Endothelial cell of umbilical vein (primary cell): ENCODE data around the gene TNS1. TPM values are rescaled to one million over a fixed set of nuclear protein-coding genes. Genes with fewer than 3 reads are reported as not detected.

Experiments used
- Bru-seq: library from RNA; stranded (reverse); fragments of 400-500 nt; gene quantifications from one replicate; lab custom pipeline; 2021; lab: Mats Ljungman, UMichigan
- BruChase-seq, 2 experiments: library from RNA; stranded (reverse); fragments of 400-500 nt; gene quantifications; one replicate each; lab custom pipeline; 2021; lab: Mats Ljungman, UMichigan
- BruUV-seq: library from RNA; stranded (reverse); fragments of 400-500 nt; replicated peaks from 2 replicates; lab custom pipeline; 2021; lab: Mats Ljungman, UMichigan
- CTCF ChIA-PET: fragments of 300-600, 350-600 bp; sonication (Branson Sonifier 250); formaldehyde crosslinking; loops from one replicate; lab custom pipeline; 2021; ENCODE audit warnings: antibody characterized with exemption, inconsistent platforms; lab: Charles Lee
- POLR2A ChIA-PET: fragments of 300-600, 350-600 bp; sonication (Branson Sonifier 250); formaldehyde crosslinking; loops from one replicate; lab custom pipeline; 2021; ENCODE audit warnings: antibody characterized with exemption, inconsistent platforms; lab: Charles Lee
- DNase-seq: peaks from one replicate; pipeline ENCODE4 v3.0.0-alpha.2; 2011; ENCODE audit warnings: low read depth, low spot score
- FAIRE-seq: peaks from 2 replicates; lab custom pipeline; 2011; peaks lifted over from hg19 to GRCh38; lab: Jason Lieb, UNC
- H2AFZ ChIP-seq: 2 replicates; pipeline ENCODE4 v1.6.0; 2012; ENCODE audit warnings: low read depth, low read length, control low read depth, inconsistent platforms
- H3K27ac ChIP-seq: 2 replicates; pipeline ENCODE4 v1.5.1; 2011; ENCODE audit warnings: low read depth, mild to moderate bottlenecking, control low read depth, low read length, moderate library complexity; ENCODE audit not compliant: insufficient read depth
- H3K27me3 ChIP-seq, 2 experiments: 2 replicates each; pipeline versions ENCODE4 v1.6.0 to v1.6.1; 2011; ENCODE audit warnings: low read length in 2 of 2, mixed read lengths in 1 of 2; ENCODE audit not compliant: control insufficient read depth in 2 of 2, insufficient read depth in 2 of 2
- H3K36me3 ChIP-seq, 2 experiments: 2 replicates in 1 of 2; 3 replicates in 1 of 2; pipeline ENCODE4 v1.5.1; 2011; ENCODE audit warnings: low read length in 2 of 2, mild to moderate bottlenecking in 1 of 2, moderate library complexity in 1 of 2; ENCODE audit not compliant: control insufficient read depth in 2 of 2, insufficient read depth in 2 of 2; ENCODE audit errors: extremely low read depth in 1 of 2
- H3K4me1 ChIP-seq: 3 replicates; pipeline ENCODE4 v1.5.1; 2011; ENCODE audit warnings: mild to moderate bottlenecking, low read length; ENCODE audit not compliant: control insufficient read depth, insufficient read depth; ENCODE audit errors: extremely low read depth
- H3K4me2 ChIP-seq: 2 replicates; pipeline ENCODE4 v1.6.1; 2011; ENCODE audit warnings: low read length, control low read depth, mixed read lengths; ENCODE audit not compliant: insufficient read depth
- H3K4me3 ChIP-seq, 3 experiments: fragments of 200-600 bp in 1 of 3; sonication (generic), shearing (Covaris generic) in 1 of 3; replicated peaks in 1 of 3; 2 replicates each; pipeline ENCODE4 v1.5.1; 2011 to 2016; ENCODE audit warnings: control low read depth in 3 of 3, low read length in 3 of 3, mild to moderate bottlenecking in 2 of 3, inconsistent platforms in 1 of 3, low read depth in 1 of 3, moderate library complexity in 1 of 3; ENCODE audit not compliant: insufficient read depth in 1 of 3
- H3K79me2 ChIP-seq: 2 replicates; pipeline ENCODE4 v1.6.0; 2012; ENCODE audit warnings: low read length, inconsistent platforms; ENCODE audit not compliant: control insufficient read depth, insufficient read depth
- H3K9ac ChIP-seq: replicated peaks from 2 replicates; pipeline ENCODE3; 2011; ENCODE audit warnings: low read length, control low read depth; ENCODE audit not compliant: insufficient read depth; ENCODE audit errors: extremely low read depth
- H3K9me1 ChIP-seq: replicated peaks from 3 replicates; pipeline ENCODE4 v1.6.0; 2011; ENCODE audit warnings: mild to moderate bottlenecking, low read length; ENCODE audit not compliant: control insufficient read depth, insufficient read depth; ENCODE audit errors: extremely low read depth
- H3K9me3 ChIP-seq: replicated peaks from 2 replicates; pipeline ENCODE4 v1.5.1; 2012; ENCODE audit warnings: low read length, inconsistent platforms; ENCODE audit not compliant: control insufficient read depth, insufficient read depth
- H4K20me1 ChIP-seq: replicated peaks from 2 replicates; pipeline ENCODE3; 2011; ENCODE audit warnings: mild to moderate bottlenecking, low read length; ENCODE audit not compliant: control insufficient read depth, insufficient read depth; ENCODE audit errors: extremely low read depth
- EZH2 ChIP-seq: IDR thresholded peaks from 2 replicates; pipeline ENCODE4 v1.6.1; 2012; ENCODE audit warnings: borderline replicate concordance, low read depth, mild to moderate bottlenecking, moderate library complexity, low read length, inconsistent platforms; ENCODE audit not compliant: severe bottlenecking
- FOS ChIP-seq: IDR thresholded peaks from 2 replicates; pipeline ENCODE4 v1.6.1; 2011; ENCODE audit warnings: mild to moderate bottlenecking, low read length, moderate library complexity, borderline replicate concordance; ENCODE audit not compliant: insufficient read depth
- GATA2 ChIP-seq: IDR thresholded peaks from 2 replicates; pipeline ENCODE4 v1.7.0; 2011; ENCODE audit warnings: low read depth, mild to moderate bottlenecking, moderate library complexity, mixed read lengths, low read length; ENCODE audit not compliant: insufficient read length, insufficient read depth
- JUN ChIP-seq: IDR thresholded peaks from 2 replicates; pipeline ENCODE4 v1.6.1; 2011; ENCODE audit warnings: borderline replicate concordance, low read depth; ENCODE audit not compliant: insufficient read length, insufficient read depth
- MAX ChIP-seq: IDR thresholded peaks from 2 replicates; pipeline ENCODE4 v1.6.1; 2011; ENCODE audit not compliant: insufficient read depth, insufficient read length
- MYC ChIP-seq: IDR thresholded peaks from one replicate; pipeline ENCODE4 v1.6.1; 2011; ENCODE audit warnings: mild to moderate bottlenecking, low read depth, low read length
- POLR2A ChIP-seq: IDR thresholded peaks from 2 replicates; pipeline ENCODE4 v1.6.1; 2012; ENCODE audit warnings: low read depth, mild to moderate bottlenecking, control low read depth, low read length
- POLR2AphosphoS5 ChIP-seq: IDR thresholded peaks from 2 replicates; pipeline ENCODE4 v1.6.1; 2012; ENCODE audit warnings: low read depth, mild to moderate bottlenecking, control low read depth, low read length, moderate library complexity; ENCODE audit not compliant: insufficient read depth
- dilution Hi-C: fragments of 300-500 bp; cut with MboI; formaldehyde crosslinking; loops from one replicate; pipeline ENCODE4 v1.15.0; 2019; ENCODE audit warnings: low sequenced_read_pairs; ENCODE audit not compliant: extremely low pct_ligation_motif_present
- intact Hi-C: fragments of 100-400 bp; cut with micrococcal nuclease; formaldehyde crosslinking; loops from one replicate; pipeline ENCODE4 v1.10.0; 2022
- long read RNA-seq: library from polyadenylated mRNA; stranded (forward); transcript quantifications from one replicate; pipeline ENCODE4 v2.0.0, GENCODE V29; 2021
- polyA minus RNA-seq, 3 experiments: library from RNA; depleted of rRNA, polyadenylated mRNA; stranded (reverse); fragments of >200 nt; gene quantifications; 1 replicate in 1 of 3; 2 replicates in 2 of 3; pipeline ENCODE4 v1.2.3, GENCODE V29; 2011
- polyA plus RNA-seq, 4 experiments: library from polyadenylated mRNA; depleted of rRNA in 3 of 4; stranded (reverse) in 3 of 4; unstranded in 1 of 4; fragments of >200 nt; gene quantifications; 2 replicates each; pipeline versions ENCODE4 v1.2.1 to v1.2.3, GENCODE V29; 2011 to 2012; ENCODE audit warnings: missing spikeins in 1 of 4
- total RNA-seq: library from RNA; stranded (reverse); gene quantifications from 2 replicates; pipeline ENCODE4 v1.2.3, GENCODE V29; 2021
- TF ChIP-seq, protein P1 (sequence below), 2 donors: IDR thresholded peaks; 1 replicate in 1 of 2; 2 replicates in 1 of 2; pipeline ENCODE4 v1.5.1; 2011; ENCODE audit warnings: low read length in 2 of 2, mild to moderate bottlenecking in 2 of 2, moderate library complexity in 2 of 2, control low read depth in 1 of 2, inconsistent platforms in 1 of 2, low read depth in 1 of 2; ENCODE audit not compliant: insufficient read depth in 1 of 2; ENCODE audit errors: extremely low read depth in 1 of 2

Gene TNS1
- total RNA-seq (35.6 and 52.1 TPM in 2 replicates), polyA plus RNA-seq (9.9 and 11.0 TPM in 2 replicates), polyA minus RNA-seq (67.8 and 71.0 TPM in 2 replicates), Bru-seq, nascent RNA (percentile 55 among the genes with signal in this experiment), BruChase-seq, experiment 1, labeled RNA remaining after a 6-hour chase (percentile 58 among the genes with signal in this experiment), BruChase-seq, experiment 2, labeled RNA remaining after a 2-hour chase (percentile 51 among the genes with signal in this experiment)
- polyA plus RNA-seq (2011; cell fraction: cytosol; rRNA removed): 10.3 and 11.1 TPM in 2 replicates
- polyA plus RNA-seq (2011; cell fraction: nucleus; rRNA removed): 32.1 and 41.7 TPM in 2 replicates
- polyA plus RNA-seq (2012): 14.4 and 16.5 TPM in 2 replicates
- 1.9 TPM for polyA minus RNA-seq (2011; cell fraction: cytosol; rRNA and poly(A)+ RNA removed)
- polyA minus RNA-seq (2011; cell fraction: nucleus; rRNA and poly(A)+ RNA removed): 48.7 and 57.9 TPM in 2 replicates
- long read RNA-seq, partial matches to known transcripts: 10 of 23 reads
- long read RNA-seq, other reads (novel, unspliced or antisense): 13 of 23 reads

DNA sequence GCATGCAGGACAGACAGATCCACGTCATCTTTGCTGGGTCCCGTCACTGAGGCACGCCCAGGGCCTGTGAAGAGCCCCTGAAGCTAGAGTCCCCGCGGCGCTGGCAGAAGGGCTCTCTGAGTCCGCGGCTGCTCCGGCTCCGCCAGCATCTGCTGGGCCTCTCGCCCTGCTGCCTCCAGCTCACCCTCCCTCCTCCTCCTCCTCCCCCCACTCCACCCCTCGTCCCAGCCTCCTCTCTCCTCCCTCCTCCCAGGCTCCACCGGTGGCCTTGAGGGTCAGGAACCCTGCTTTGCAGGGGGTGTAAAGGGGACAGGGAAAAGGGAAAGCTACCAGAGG is at the start of gene TNS1:
TSS of gene TNS1 (minus strand) at position 151 of the 336 bp plus-strand sequence. CDS start at position 28, 123 bp downstream.
- dilution Hi-C loops (no loop called here), intact Hi-C loops (no loop called here)
- no peak for TF ChIP-seq FOS
- TF ChIP-seq MAX: no peak
- TF ChIP-seq, protein P1, sequence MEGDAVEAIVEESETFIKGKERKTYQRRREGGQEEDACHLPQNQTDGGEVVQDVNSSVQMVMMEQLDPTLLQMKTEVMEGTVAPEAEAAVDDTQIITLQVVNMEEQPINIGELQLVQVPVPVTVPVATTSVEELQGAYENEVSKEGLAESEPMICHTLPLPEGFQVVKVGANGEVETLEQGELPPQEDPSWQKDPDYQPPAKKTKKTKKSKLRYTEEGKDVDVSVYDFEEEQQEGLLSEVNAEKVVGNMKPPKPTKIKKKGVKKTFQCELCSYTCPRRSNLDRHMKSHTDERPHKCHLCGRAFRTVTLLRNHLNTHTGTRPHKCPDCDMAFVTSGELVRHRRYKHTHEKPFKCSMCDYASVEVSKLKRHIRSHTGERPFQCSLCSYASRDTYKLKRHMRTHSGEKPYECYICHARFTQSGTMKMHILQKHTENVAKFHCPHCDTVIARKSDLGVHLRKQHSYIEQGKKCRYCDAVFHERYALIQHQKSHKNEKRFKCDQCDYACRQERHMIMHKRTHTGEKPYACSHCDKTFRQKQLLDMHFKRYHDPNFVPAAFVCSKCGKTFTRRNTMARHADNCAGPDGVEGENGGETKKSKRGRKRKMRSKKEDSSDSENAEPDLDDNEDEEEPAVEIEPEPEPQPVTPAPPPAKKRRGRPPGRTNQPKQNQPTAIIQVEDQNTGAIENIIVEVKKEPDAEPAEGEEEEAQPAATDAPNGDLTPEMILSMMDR (IDR thresholded peaks at IDR 0.05; ENCODE audit: extremely low read depth in 1 of 2, insufficient read depth in 1 of 2, low read depth in 1 of 2, low read length in 2 of 2): no peak
- no peak for TF ChIP-seq MYC
- no peak for TF ChIP-seq POLR2A
- no peak for TF ChIP-seq POLR2AphosphoS5
- no peak for TF ChIP-seq EZH2
- no peak for TF ChIP-seq JUN
- TF ChIP-seq GATA2: no peak
- H3K79me2 ChIP-seq: no peaks in the 10 kb centered on the region
- no peak within 1 kb of the TSS for H3K4me2 ChIP-seq
- no peak within 1 kb of the TSS for H3K27ac ChIP-seq
- H3K27me3 ChIP-seq: no peaks in the 10 kb centered on the region
- no peak for FAIRE-seq
- ChIA-PET CTCF (interaction anchor here (1.5 kb wide), 1 partner anchor 9 kb away, joined by 10 read pairs; no protein-coding TSS in a partner anchor), POLR2A (no interaction called here)
- no peaks in the 10 kb centered on the region for H3K9me1 ChIP-seq
- H3K9ac ChIP-seq: no peak within 1 kb of the TSS
- DNase-seq: no peak
- H3K36me3 ChIP-seq: no peaks in the 10 kb centered on the region
- H2AFZ ChIP-seq: no peak within 1 kb of the TSS
- H3K9me3 ChIP-seq: no peaks in the 10 kb centered on the region
- no peaks in the 10 kb centered on the region for H4K20me1 ChIP-seq
- BruUV-seq: no TSS peak
- H3K4me3 ChIP-seq: no peak within 1 kb of the TSS
- H3K4me1 ChIP-seq: peaks cover 6% of the 10 kb centered on the region
